ENCODE data around the gene LACRT.

The LACRT gene

GRCh38 chr12:54631988-54632728 lies 2.5 kb downstream of the LACRT start:
- DNase-seq = no peak

- DNase-seq = no peak
Measured at GRCh38 chr12:54631551-54631950, 3.1 kb downstream of the LACRT start.

- DNase-seq = no peak
Measured at GRCh38 chr12:54629925-54630324, 4.8 kb downstream of the LACRT start.

GRCh38 chr12:54628186-54628846 lies 6.4 kb downstream of the LACRT start:
- no peak for DNase-seq

- DNase-seq = no peak
Measured at GRCh38 chr12:54627304-54627703, 7.4 kb downstream of the LACRT start.

- no peak for DNase-seq
Measured at GRCh38 chr12:54625598-54625997, 9.1 kb downstream of the LACRT start.

GRCh38 chr12:54624315-54625279 lies 10.1 kb downstream of the LACRT start:
- no peak for DNase-seq

- DNase-seq = no peak
Measured at GRCh38 chr12:54622463-54623183, 12.1 kb downstream of the LACRT start.

- DNase-seq = no peak
Measured at GRCh38 chr12:54616933-54617680, 17.6 kb downstream of the LACRT start.

- no peak for DNase-seq
Measured at GRCh38 chr12:54612225-54612750, 22.4 kb downstream of the LACRT start.

- DNase-seq = no peak
Measured at GRCh38 chr12:54611715-54612149, 23.0 kb downstream of the LACRT start.

GRCh38 chr12:54608769-54609168 lies 25.9 kb downstream of the LACRT start:
- no peak for DNase-seq

GRCh38 chr12:54608156-54608555 lies 26.5 kb downstream of the LACRT start:
- DNase-seq = no peak

GRCh38 chr12:54606556-54606955 lies 28.1 kb downstream of the LACRT start:
- no peak for DNase-seq

- DNase-seq = no peak
Measured at GRCh38 chr12:54605138-54605970, 29.3 kb downstream of the LACRT start.

- DNase-seq = no peak
Measured at GRCh38 chr12:54604436-54604835, 30.3 kb downstream of the LACRT start.

GRCh38 chr12:54603872-54604271 lies 30.8 kb downstream of the LACRT start:
- DNase-seq = no peak

GRCh38 chr12:54603173-54603814 lies 31.4 kb downstream of the LACRT start:
- DNase-seq = peak; percentile 70

GRCh38 chr12:54602661-54603060 lies 32.0 kb downstream of the LACRT start:
- no peak for DNase-seq

- no peak for DNase-seq
Measured at GRCh38 chr12:54601841-54602240, 32.9 kb downstream of the LACRT start.

All from CD4-positive, alpha-beta T cell treated with Interleukin-17A for 1 hour (primary cell).